HEK293T (cell line): ENCODE results near the gene ZNF605.

Experiments used
- ARNT ChIP-seq: fragments of 450-650 bp; IDR thresholded peaks from 2 replicates; pipeline ENCODE4 v1.6.1; 2017; ENCODE audit warnings: mild to moderate bottlenecking
- BHLHE40 ChIP-seq: fragments of 450-650 bp; IDR thresholded peaks from 2 replicates; pipeline ENCODE4 v1.6.1; 2016; ENCODE audit warnings: mild to moderate bottlenecking, moderate library complexity, borderline replicate concordance
- FOXA1 ChIP-seq: fragments of 450-650 bp; IDR thresholded peaks from 2 replicates; pipeline ENCODE4 v1.6.1; 2016; ENCODE audit warnings: mild to moderate bottlenecking
- HDGF ChIP-seq: fragments of 450-650 bp; IDR thresholded peaks from 2 replicates; pipeline ENCODE4 v1.6.1; 2017; ENCODE audit warnings: antibody characterized with exemption, borderline replicate concordance
- SUZ12 ChIP-seq: fragments of 450-650 bp; IDR thresholded peaks from 2 replicates; pipeline ENCODE4 v1.6.1; 2016; ENCODE audit warnings: mild to moderate bottlenecking
- TF ChIP-seq, protein P1 (sequence below): fragments of 450-650 bp; IDR thresholded peaks from 2 replicates; pipeline ENCODE4 v1.6.1; 2016

DNA sequence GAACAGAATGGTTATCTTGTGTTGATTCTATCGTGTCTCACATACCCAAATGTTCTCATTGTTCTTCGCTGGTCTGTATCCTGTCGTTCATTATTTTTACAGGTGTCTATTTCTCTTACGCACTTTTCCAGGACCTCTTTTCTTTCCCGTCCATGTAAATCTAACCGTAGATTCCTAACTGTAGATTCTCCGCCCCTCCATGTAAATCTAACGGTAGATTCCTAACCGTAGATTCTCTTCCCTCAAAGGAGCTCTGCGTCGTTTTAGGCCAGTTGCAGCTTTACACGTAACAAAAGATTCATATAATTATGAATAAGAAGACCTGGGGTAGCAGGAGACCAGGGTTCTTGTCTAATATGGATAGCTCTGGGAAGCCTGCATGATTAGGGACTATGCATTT lies 9.7 kb upstream of the ZNF605 start:
- TF ChIP-seq FOXA1 (no peak), HDGF (no peak), BHLHE40 (no peak), ARNT (no peak), SUZ12 (no peak)
- TF ChIP-seq, protein P1, sequence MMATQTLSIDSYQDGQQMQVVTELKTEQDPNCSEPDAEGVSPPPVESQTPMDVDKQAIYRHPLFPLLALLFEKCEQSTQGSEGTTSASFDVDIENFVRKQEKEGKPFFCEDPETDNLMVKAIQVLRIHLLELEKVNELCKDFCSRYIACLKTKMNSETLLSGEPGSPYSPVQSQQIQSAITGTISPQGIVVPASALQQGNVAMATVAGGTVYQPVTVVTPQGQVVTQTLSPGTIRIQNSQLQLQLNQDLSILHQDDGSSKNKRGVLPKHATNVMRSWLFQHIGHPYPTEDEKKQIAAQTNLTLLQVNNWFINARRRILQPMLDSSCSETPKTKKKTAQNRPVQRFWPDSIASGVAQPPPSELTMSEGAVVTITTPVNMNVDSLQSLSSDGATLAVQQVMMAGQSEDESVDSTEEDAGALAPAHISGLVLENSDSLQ = no peak
